Nephron (organoid): Measurements from ENCODE around the gene ERCC6L.

Experiments
- H3K27ac Mint-ChIP-seq, 3 experiments: 2 replicates each; pipeline ENCODE4 v1.8.0; 2020; ENCODE audit warnings: mixed read lengths in 3 of 3, mild to moderate bottlenecking in 2 of 3, moderate library complexity in 1 of 3
- H3K27me3 Mint-ChIP-seq: 2 replicates; pipeline ENCODE4 v1.8.0; 2021; ENCODE audit warnings: low read depth, mild to moderate bottlenecking, moderate library complexity, mixed read lengths
- H3K36me3 Mint-ChIP-seq: 2 replicates; pipeline ENCODE4 v1.8.0; 2020; ENCODE audit warnings: low read depth, mixed read lengths
- H3K4me1 Mint-ChIP-seq: 2 replicates; pipeline ENCODE4 v1.8.0; 2020; ENCODE audit warnings: mixed read lengths
- H3K4me3 Mint-ChIP-seq, 3 experiments: 2 replicates each; pipeline ENCODE4 v1.8.0; 2020; ENCODE audit warnings: mild to moderate bottlenecking in 3 of 3, mixed read lengths in 3 of 3, moderate library complexity in 2 of 3
- H3K9me3 Mint-ChIP-seq: 2 replicates; pipeline ENCODE4 v1.8.0; 2020; ENCODE audit warnings: mixed read lengths
- CTCF ChIP-seq, 3 experiments: fragments of 200-600 bp; sonication (generic); IDR thresholded peaks; one replicate each; pipeline ENCODE4 v1.5.0; 2021; ENCODE audit warnings: antibody characterized with exemption in 3 of 3; ENCODE audit not compliant: unreplicated experiment in 3 of 3

ERCC6L gene

DNA sequence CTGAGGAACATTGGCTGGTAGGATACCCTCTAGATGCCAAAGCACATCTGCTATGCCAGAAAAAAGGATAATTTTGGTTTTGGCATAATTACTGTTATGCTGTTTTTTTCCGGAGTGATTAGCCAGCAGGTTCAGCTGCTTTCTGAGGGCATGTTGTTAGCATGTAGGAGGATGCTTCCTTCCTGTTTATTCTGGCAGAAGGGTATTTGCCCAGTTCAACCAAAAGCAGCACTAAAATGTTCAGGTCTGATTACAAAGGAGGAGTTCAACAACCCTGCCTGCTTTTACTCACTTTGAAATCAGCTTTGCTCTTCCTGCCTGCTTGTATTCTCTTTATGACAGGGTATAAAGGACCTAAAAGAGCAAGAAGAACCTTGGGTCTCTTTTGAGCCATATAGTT, 21.9 kb downstream of the ERCC6L start:
- Mint-ChIP-seq H3K27ac (no peak overlapping the region), H3K4me3 (no peak overlapping the region), H3K27me3 (no peaks in the 10 kb centered on the region), H3K36me3 (peaks cover 33% of the 10 kb centered on the region), H3K4me1 (no peaks in the 10 kb centered on the region), H3K9me3 (peaks cover 20% of the 10 kb centered on the region)
- TF ChIP-seq CTCF (IDR thresholded peaks at IDR 0.05; ENCODE audit: unreplicated experiment in 3 of 3), result no peak

- Mint-ChIP-seq H3K27ac (no peak overlapping the region), H3K36me3 (peaks cover 60% of the 10 kb centered on the region), H3K9me3 (peaks cover 13% of the 10 kb centered on the region), H3K4me1 (peaks cover 6% of the 10 kb centered on the region), H3K27me3 (no peaks in the 10 kb centered on the region), H3K4me3 (no peak overlapping the region)
- TF ChIP-seq CTCF (IDR thresholded peaks at IDR 0.05; ENCODE audit: unreplicated experiment in 3 of 3), result no peak
Observed at GRCh38 chrX:72208126-72208800, 30.6 kb downstream of the ERCC6L start.

DNA sequence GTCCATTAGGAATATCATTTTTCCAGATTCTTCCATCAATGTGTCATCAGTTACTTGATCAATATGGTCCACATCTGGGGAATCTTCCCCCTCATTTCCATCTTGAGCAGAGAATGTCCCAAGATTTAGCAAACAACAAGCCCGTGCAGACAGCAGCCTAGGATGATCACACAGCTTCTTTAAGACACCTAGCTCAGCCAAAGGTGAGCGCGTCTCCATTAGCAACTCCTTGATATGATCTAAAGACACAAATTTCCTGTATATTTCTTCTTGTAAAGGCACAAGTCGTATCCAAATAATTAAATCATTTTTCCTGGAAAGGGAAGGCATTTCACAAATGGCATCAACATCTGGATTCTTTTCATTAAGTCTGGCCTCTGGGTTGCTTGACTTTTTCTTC, 31.5 kb downstream of the ERCC6L start:
- peaks cover 56% of the 10 kb centered on the region for H3K36me3 Mint-ChIP-seq
- H3K4me1 Mint-ChIP-seq, result peaks cover 6% of the 10 kb centered on the region
- H3K27me3 Mint-ChIP-seq, result no peaks in the 10 kb centered on the region
- no peak overlapping the region for H3K27ac Mint-ChIP-seq
- H3K4me3 Mint-ChIP-seq, result no peak overlapping the region
- peaks cover 13% of the 10 kb centered on the region for H3K9me3 Mint-ChIP-seq
- TF ChIP-seq CTCF (IDR thresholded peaks at IDR 0.05; ENCODE audit: unreplicated experiment in 3 of 3), result no peak

DNA sequence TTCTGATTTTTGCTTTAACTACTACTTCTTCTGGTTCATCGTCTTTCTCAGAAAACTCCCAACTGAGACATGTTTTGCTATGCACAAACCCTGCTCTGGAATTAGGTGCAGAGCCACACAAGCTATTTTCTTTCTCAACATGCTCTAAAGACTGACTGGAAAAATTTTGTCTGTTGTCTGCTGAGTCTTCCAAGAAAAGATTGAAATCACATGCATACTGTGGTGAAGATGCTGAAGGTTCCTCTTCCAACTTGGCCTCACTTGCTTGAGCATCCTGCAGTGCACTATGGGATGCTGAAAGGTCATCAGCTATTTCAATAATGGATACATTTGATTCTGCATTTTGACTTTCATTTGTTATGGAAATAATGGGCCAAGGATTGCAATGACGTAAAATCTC, 33.1 kb downstream of the ERCC6L start:
- no peak overlapping the region for H3K4me3 Mint-ChIP-seq
- no peak for TF ChIP-seq CTCF (IDR thresholded peaks at IDR 0.05; ENCODE audit: unreplicated experiment in 3 of 3)
- H3K27ac Mint-ChIP-seq, result no peak overlapping the region
- H3K4me1 Mint-ChIP-seq, result peaks cover 6% of the 10 kb centered on the region
- no peaks in the 10 kb centered on the region for H3K27me3 Mint-ChIP-seq
- peaks cover 9% of the 10 kb centered on the region for H3K9me3 Mint-ChIP-seq
- peaks cover 48% of the 10 kb centered on the region for H3K36me3 Mint-ChIP-seq

DNA sequence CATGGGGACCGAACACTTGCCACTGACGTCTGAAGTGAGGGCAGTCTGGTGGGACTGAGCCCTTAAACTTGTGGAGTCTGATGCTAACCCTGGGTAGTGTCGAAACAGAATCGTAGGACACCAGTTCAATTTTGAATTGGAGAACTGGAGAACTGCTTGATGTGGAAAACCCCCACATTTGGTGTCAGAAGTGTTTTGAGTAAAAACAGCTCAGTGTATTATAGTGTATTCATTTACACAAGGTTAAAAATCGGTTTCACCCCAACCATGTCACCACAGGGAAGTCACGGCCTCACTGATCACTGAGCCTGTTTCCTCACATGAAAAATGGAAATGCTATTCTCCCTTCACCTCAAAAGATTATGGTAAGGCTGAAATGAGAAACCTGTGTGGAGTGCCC, 35.4 kb downstream of the ERCC6L start:
- Mint-ChIP-seq H3K4me1 (peaks cover 4% of the 10 kb centered on the region), H3K36me3 (peaks cover 39% of the 10 kb centered on the region), H3K9me3 (no peaks in the 10 kb centered on the region), H3K27me3 (no peaks in the 10 kb centered on the region), H3K27ac (no peak overlapping the region), H3K4me3 (no peak overlapping the region)
- no peak for TF ChIP-seq CTCF (IDR thresholded peaks at IDR 0.05; ENCODE audit: unreplicated experiment in 3 of 3)

DNA sequence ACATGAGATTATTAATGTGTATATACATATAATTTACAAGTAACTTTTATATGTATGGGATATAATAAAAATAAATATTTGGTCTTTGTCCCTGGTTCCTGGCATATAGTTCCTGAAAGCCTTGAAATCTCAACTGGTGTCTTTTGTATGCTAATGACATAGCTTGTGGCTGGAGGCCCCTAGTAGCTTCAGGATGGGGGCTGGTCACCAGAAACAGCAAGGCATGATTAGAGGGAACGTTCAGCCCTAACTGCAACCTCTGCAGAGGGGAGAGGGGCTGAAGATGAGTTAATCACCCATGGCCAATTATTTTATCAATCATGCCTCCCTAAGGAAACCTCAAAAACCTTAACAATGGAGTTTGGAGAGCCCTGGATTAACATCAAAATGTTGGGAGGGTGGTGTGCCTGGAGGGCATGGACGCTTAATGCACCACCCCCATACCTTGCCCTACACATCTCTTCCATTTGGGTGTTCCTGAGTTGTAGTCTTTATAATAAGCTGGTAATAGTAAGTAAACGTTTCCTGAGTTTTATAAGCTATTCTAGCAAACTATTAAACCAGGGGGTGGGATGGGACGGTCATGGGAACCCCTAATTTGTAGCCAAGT, 35.9 kb downstream of the ERCC6L start:
- Mint-ChIP-seq H3K27ac (no peak overlapping the region), H3K27me3 (no peaks in the 10 kb centered on the region), H3K9me3 (no peaks in the 10 kb centered on the region), H3K4me1 (no peaks in the 10 kb centered on the region), H3K4me3 (no peak overlapping the region), H3K36me3 (peaks cover 38% of the 10 kb centered on the region)
- TF ChIP-seq CTCF (IDR thresholded peaks at IDR 0.05; ENCODE audit: unreplicated experiment in 3 of 3), result no peak
